Measurements from ENCODE around the gene TMEM229A. TPM values are rescaled to one million over a fixed set of nuclear protein-coding genes. Genes with fewer than 3 reads are reported as not detected.
"Not testable (repeated sequence)": the region's sequence is repeated elsewhere in the genome, so short reads cannot be mapped to it uniquely, and the experiment has no call there.

The TMEM229A gene
- total RNA-seq, 1 donor from 2014 or later = not detected

DNA sequence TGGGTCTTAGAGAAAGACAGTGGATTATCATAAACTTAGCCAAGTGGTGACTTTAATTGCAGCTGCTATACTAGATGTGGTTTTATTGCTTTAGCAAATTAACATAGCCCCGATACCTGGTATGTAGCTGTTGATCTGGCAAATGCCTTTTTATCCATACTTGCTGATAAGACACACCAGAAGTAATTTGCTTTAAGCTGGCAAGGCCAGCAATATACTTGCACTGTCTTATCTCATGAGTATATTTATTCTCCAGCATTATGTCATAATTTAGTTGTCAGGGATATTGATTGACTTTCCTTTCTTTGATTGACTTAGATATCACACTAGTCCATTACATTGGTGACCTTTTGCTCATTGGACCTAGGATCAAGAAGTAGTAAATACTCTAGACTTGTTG lies 12.8 kb downstream of the TMEM229A start:
- Histone ChIP-seq H3K4me1 (ENCODE audit: control insufficient read depth in 3 of 3, insufficient read depth in 3 of 3, low read length in 3 of 3) (no peaks in the 10 kb centered on the region), H3K36me3 (ENCODE audit: control insufficient read depth in 3 of 3, insufficient read depth in 3 of 3, low read length in 3 of 3) (no peaks in the 10 kb centered on the region), H3K4me3 (ENCODE audit: low read length in 3 of 3) (no peak overlapping the region), H3K27ac (ENCODE audit: low read depth, low read length) (no peak overlapping the region), H3K9me3 (ENCODE audit: control insufficient read depth in 3 of 3, low read length in 3 of 3) (no peaks in the 10 kb centered on the region), H3K27me3 (ENCODE audit: control insufficient read depth in 3 of 3, insufficient read depth in 3 of 3, low read length in 3 of 3) (no peaks in the 10 kb centered on the region), H3K9ac (ENCODE audit: low read depth in 1 of 3, low read length in 3 of 3) (no peak overlapping the region)

DNA sequence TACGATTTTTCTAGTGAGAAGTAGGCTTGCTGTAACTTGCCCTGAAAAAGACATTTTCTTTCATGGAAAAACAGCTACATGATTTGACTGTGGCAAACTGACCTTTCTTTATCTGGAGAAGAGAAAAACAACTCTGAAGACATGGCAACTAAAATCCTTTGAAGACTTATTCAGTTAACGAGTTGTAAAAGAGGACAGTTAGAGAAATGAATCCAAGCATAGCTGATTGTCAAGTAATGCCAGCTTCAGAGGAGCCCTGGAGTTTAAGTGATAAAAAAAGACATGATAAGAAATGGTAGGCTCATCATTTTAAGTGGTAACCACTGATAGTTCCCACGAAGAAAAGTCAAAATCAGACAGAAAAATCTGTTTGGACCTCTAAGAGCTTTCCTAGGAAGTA lies 19.6 kb downstream of the TMEM229A start:
- no peaks in the 10 kb centered on the region for H3K27me3 ChIP-seq (ENCODE audit: control insufficient read depth in 3 of 3, insufficient read depth in 3 of 3, low read length in 3 of 3)
- no peak overlapping the region for H3K9ac ChIP-seq (ENCODE audit: low read depth in 1 of 3, low read length in 3 of 3)
- H3K36me3 ChIP-seq (ENCODE audit: control insufficient read depth in 3 of 3, insufficient read depth in 3 of 3, low read length in 3 of 3) = no peaks in the 10 kb centered on the region
- no peaks in the 10 kb centered on the region for H3K4me1 ChIP-seq (ENCODE audit: control insufficient read depth in 3 of 3, insufficient read depth in 3 of 3, low read length in 3 of 3)
- no peak overlapping the region for H3K27ac ChIP-seq (ENCODE audit: low read depth, low read length)
- no peak overlapping the region for H3K4me3 ChIP-seq (ENCODE audit: low read length in 3 of 3)
- no peaks in the 10 kb centered on the region for H3K9me3 ChIP-seq (ENCODE audit: control insufficient read depth in 3 of 3, low read length in 3 of 3)

DNA sequence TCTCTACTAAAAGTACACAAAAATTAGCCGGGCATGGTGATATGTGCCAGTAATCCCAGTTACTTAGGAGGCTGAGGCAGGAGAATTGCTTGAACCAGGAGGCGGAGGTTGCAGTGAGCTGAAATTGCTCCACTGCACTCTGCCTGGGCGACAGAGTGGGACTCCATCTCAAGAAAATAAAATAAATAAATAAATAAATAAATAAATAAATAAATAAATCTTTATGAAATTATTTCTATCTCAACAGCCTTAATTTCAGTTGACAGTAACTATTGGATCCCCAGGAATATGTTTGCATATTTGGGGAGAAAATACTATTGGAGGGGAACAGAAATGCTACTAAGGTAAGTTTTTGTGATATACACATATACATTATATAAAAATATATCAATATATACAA lies 20.0 kb downstream of the TMEM229A start:
- H3K4me3 ChIP-seq (ENCODE audit: low read length in 3 of 3) = no peak overlapping the region
- no peaks in the 10 kb centered on the region for H3K9me3 ChIP-seq (ENCODE audit: control insufficient read depth in 3 of 3, low read length in 3 of 3)
- no peaks in the 10 kb centered on the region for H3K27me3 ChIP-seq (ENCODE audit: control insufficient read depth in 3 of 3, insufficient read depth in 3 of 3, low read length in 3 of 3)
- H3K4me1 ChIP-seq (ENCODE audit: control insufficient read depth in 3 of 3, insufficient read depth in 3 of 3, low read length in 3 of 3) = no peaks in the 10 kb centered on the region
- H3K27ac ChIP-seq (ENCODE audit: low read depth, low read length) = no peak overlapping the region
- no peak overlapping the region for H3K9ac ChIP-seq (ENCODE audit: low read depth in 1 of 3, low read length in 3 of 3)
- H3K36me3 ChIP-seq (ENCODE audit: control insufficient read depth in 3 of 3, insufficient read depth in 3 of 3, low read length in 3 of 3) = no peaks in the 10 kb centered on the region

DNA sequence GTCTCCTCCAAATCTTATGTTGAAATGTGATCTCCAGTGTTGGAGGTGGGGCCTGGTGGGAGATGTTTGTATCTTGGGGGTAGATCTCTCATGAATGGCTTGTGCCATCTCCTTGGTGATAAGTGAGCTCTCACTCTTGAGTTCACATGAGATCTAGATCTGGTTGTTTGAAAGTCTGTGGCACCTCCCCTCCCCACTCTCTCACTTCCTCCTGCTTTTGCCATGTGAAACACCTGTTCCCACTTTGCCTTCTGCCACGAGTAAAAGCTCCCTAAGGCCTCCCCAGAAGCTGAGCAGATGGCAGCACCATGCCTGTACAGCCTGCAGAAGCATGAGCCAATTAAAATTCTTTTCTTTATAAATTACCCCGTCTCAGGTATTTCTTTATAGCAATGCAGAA lies 23.5 kb downstream of the TMEM229A start:
- no peak overlapping the region for H3K27ac ChIP-seq (ENCODE audit: low read depth, low read length)
- H3K9ac ChIP-seq (ENCODE audit: low read depth in 1 of 3, low read length in 3 of 3) = no peak overlapping the region
- H3K4me3 ChIP-seq (ENCODE audit: low read length in 3 of 3) = no peak overlapping the region
- H3K36me3 ChIP-seq (ENCODE audit: control insufficient read depth in 3 of 3, insufficient read depth in 3 of 3, low read length in 3 of 3) = no peaks in the 10 kb centered on the region
- no peaks in the 10 kb centered on the region for H3K27me3 ChIP-seq (ENCODE audit: control insufficient read depth in 3 of 3, insufficient read depth in 3 of 3, low read length in 3 of 3)
- H3K4me1 ChIP-seq (ENCODE audit: control insufficient read depth in 3 of 3, insufficient read depth in 3 of 3, low read length in 3 of 3) = no peaks in the 10 kb centered on the region
- H3K9me3 ChIP-seq (ENCODE audit: control insufficient read depth in 3 of 3, low read length in 3 of 3) = no peaks in the 10 kb centered on the region

DNA sequence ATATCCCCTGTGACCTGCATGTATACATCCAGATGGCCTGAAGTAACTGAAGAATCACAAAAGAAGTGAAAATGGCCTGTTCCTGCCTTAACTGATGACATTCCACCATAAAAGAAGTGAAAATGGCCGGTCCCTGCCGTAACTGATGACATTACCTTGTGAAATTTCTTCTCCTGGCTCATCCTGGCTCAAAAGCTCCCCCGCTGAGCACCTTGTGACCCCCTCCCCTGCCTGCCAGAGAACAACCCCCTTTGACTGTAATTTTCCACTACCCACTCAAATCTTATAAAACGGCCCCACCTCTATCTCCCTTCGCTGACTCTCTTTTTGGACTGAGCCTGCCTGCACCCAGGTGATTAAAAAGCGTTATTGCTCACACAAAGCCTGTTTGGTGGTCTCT lies 24.6 kb downstream of the TMEM229A start:
- not testable (repeated sequence) for H3K27ac ChIP-seq (ENCODE audit: low read depth, low read length); H3K9me3 ChIP-seq (ENCODE audit: control insufficient read depth in 3 of 3, low read length in 3 of 3); H3K27me3 ChIP-seq (ENCODE audit: control insufficient read depth in 3 of 3, insufficient read depth in 3 of 3, low read length in 3 of 3); H3K36me3 ChIP-seq (ENCODE audit: control insufficient read depth in 3 of 3, insufficient read depth in 3 of 3, low read length in 3 of 3); H3K4me1 ChIP-seq (ENCODE audit: control insufficient read depth in 3 of 3, insufficient read depth in 3 of 3, low read length in 3 of 3); H3K9ac ChIP-seq (ENCODE audit: low read depth in 1 of 3, low read length in 3 of 3); H3K4me3 ChIP-seq (ENCODE audit: low read length in 3 of 3)

DNA sequence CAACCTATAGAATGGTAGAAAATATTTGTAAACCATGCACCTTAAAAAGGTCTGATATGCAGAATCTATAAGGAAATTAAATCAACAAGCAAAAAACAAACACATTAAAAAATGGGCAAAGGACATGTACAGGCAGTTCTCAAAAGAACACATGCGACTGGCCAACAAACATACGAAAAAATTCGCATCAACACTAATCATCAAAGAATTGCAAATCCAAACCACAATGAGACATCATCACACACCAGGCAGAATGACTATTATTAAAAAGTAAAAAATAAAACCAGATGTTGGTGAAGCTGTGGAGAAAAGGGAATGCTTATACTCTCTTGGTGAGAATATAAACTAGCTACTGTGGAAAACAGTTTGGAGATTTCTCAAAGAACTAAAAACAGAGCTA lies 33.2 kb downstream of the TMEM229A start:
- no peaks in the 10 kb centered on the region for H3K36me3 ChIP-seq (ENCODE audit: control insufficient read depth in 3 of 3, insufficient read depth in 3 of 3, low read length in 3 of 3)
- no peak overlapping the region for H3K27ac ChIP-seq (ENCODE audit: low read depth, low read length)
- no peak overlapping the region for H3K9ac ChIP-seq (ENCODE audit: low read depth in 1 of 3, low read length in 3 of 3)
- H3K9me3 ChIP-seq (ENCODE audit: control insufficient read depth in 3 of 3, low read length in 3 of 3) = no peaks in the 10 kb centered on the region
- no peaks in the 10 kb centered on the region for H3K4me1 ChIP-seq (ENCODE audit: control insufficient read depth in 3 of 3, insufficient read depth in 3 of 3, low read length in 3 of 3)
- no peak overlapping the region for H3K4me3 ChIP-seq (ENCODE audit: low read length in 3 of 3)
- no peaks in the 10 kb centered on the region for H3K27me3 ChIP-seq (ENCODE audit: control insufficient read depth in 3 of 3, insufficient read depth in 3 of 3, low read length in 3 of 3)

DNA sequence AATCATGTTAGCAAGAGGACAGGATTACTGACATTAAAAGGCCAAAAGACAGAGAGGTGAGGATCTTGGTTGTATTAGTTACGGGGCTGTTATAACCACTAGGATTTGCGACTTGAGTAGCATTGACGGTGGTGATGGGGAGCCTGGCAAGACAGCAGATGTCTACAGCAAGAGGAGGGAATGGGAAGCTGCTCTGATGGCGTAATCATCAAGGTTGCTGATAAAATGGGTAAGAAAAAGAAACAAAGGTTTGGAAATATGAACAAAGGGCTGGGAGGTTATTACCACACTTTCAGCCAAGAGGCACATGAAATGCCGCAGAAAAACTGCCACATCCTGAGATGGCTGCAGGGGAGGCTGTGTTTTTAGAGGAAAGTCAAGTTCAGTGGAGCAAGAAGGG lies 33.9 kb downstream of the TMEM229A start:
- H3K27ac ChIP-seq (ENCODE audit: low read depth, low read length) = no peak overlapping the region
- no peaks in the 10 kb centered on the region for H3K36me3 ChIP-seq (ENCODE audit: control insufficient read depth in 3 of 3, insufficient read depth in 3 of 3, low read length in 3 of 3)
- no peak overlapping the region for H3K9ac ChIP-seq (ENCODE audit: low read depth in 1 of 3, low read length in 3 of 3)
- H3K9me3 ChIP-seq (ENCODE audit: control insufficient read depth in 3 of 3, low read length in 3 of 3) = no peaks in the 10 kb centered on the region
- H3K27me3 ChIP-seq (ENCODE audit: control insufficient read depth in 3 of 3, insufficient read depth in 3 of 3, low read length in 3 of 3) = no peaks in the 10 kb centered on the region
- H3K4me3 ChIP-seq (ENCODE audit: low read length in 3 of 3) = no peak overlapping the region
- no peaks in the 10 kb centered on the region for H3K4me1 ChIP-seq (ENCODE audit: control insufficient read depth in 3 of 3, insufficient read depth in 3 of 3, low read length in 3 of 3)

DNA sequence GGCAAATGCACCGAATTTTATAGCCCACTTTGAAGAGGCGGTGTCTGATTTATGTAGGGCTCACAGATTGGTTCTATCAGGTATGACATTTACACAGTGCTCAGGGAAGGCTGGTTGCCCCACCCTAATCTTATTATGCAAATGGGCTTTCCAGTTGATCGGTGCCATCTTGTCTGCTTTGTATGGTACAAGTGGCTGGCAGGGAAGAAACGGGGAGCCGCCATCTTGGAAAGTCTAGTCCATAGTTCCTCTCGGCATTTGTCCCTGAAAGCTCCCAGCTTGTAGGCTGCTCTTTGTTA lies 36.6 kb downstream of the TMEM229A start:
- no peaks in the 10 kb centered on the region for H3K36me3 ChIP-seq (ENCODE audit: control insufficient read depth in 3 of 3, insufficient read depth in 3 of 3, low read length in 3 of 3)
- H3K4me1 ChIP-seq (ENCODE audit: control insufficient read depth in 3 of 3, insufficient read depth in 3 of 3, low read length in 3 of 3) = no peaks in the 10 kb centered on the region
- H3K9ac ChIP-seq (ENCODE audit: low read depth in 1 of 3, low read length in 3 of 3) = no peak overlapping the region
- no peak overlapping the region for H3K27ac ChIP-seq (ENCODE audit: low read depth, low read length)
- H3K4me3 ChIP-seq (ENCODE audit: low read length in 3 of 3) = no peak overlapping the region
- H3K27me3 ChIP-seq (ENCODE audit: control insufficient read depth in 3 of 3, insufficient read depth in 3 of 3, low read length in 3 of 3) = no peaks in the 10 kb centered on the region
- H3K9me3 ChIP-seq (ENCODE audit: control insufficient read depth in 3 of 3, low read length in 3 of 3) = no peaks in the 10 kb centered on the region

DNA sequence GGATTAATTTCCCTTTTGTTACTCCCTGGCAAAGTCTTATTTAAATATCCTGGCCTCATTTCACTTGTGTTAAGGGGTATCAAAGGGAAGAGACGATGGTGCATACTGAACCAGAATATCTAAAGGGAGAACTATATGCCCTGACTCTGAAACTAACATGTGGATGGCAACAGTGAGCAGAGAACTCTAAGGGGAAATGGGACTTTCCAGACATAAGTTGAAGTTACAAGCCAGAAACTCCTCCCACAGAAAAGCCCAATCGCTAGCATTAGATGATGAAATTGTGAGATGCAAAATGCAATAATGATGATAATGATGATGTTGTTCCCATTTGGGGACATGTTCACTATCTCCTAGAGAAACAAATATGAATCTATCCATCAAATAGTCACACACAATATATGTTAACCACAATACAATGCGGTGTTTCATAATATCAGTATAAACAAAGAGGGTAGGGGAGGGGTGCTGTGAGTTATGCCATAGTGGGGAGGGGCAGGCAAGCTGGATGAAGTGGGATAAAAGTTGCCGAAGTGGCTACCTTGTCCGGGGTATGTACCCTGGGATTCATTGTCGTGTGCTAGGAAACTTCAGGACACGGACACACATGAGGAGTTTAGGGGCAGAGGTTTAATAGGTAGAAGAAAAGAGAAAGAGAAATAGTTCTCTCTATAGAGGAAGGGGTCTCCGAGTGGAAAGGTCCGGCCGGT lies 37.1 kb downstream of the TMEM229A start:
- Histone ChIP-seq H3K9ac (ENCODE audit: low read depth in 1 of 3, low read length in 3 of 3) (no peak overlapping the region), H3K4me1 (ENCODE audit: control insufficient read depth in 3 of 3, insufficient read depth in 3 of 3, low read length in 3 of 3) (no peaks in the 10 kb centered on the region), H3K36me3 (ENCODE audit: control insufficient read depth in 3 of 3, insufficient read depth in 3 of 3, low read length in 3 of 3) (no peaks in the 10 kb centered on the region), H3K27me3 (ENCODE audit: control insufficient read depth in 3 of 3, insufficient read depth in 3 of 3, low read length in 3 of 3) (no peaks in the 10 kb centered on the region), H3K4me3 (ENCODE audit: low read length in 3 of 3) (no peak overlapping the region), H3K27ac (ENCODE audit: low read depth, low read length) (no peak overlapping the region), H3K9me3 (ENCODE audit: control insufficient read depth in 3 of 3, low read length in 3 of 3) (no peaks in the 10 kb centered on the region)

DNA sequence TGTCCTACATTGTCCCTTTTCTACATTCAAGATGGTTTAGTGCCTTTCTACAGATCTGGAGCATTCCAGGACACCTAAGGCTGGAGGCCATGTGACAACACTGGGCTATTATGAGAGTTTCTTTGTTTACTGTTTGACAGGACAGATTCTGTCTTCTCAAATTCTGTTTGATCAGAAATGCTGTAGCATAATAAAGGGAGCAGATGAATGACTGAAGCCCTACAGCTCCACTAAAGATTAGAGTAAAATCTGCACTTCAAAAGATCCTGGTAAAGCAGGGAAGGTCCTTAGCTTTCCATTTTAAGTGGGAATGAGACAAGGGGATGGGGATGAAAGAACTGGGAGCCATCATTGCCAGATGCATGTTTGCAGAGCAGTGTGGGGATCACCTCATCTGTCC lies 38.4 kb downstream of the TMEM229A start:
- Histone ChIP-seq H3K9me3 (ENCODE audit: control insufficient read depth in 3 of 3, low read length in 3 of 3) (no peaks in the 10 kb centered on the region), H3K27ac (ENCODE audit: low read depth, low read length) (no peak overlapping the region), H3K4me1 (ENCODE audit: control insufficient read depth in 3 of 3, insufficient read depth in 3 of 3, low read length in 3 of 3) (no peaks in the 10 kb centered on the region), H3K36me3 (ENCODE audit: control insufficient read depth in 3 of 3, insufficient read depth in 3 of 3, low read length in 3 of 3) (no peaks in the 10 kb centered on the region), H3K4me3 (ENCODE audit: low read length in 3 of 3) (no peak overlapping the region), H3K27me3 (ENCODE audit: control insufficient read depth in 3 of 3, insufficient read depth in 3 of 3, low read length in 3 of 3) (no peaks in the 10 kb centered on the region), H3K9ac (ENCODE audit: low read depth in 1 of 3, low read length in 3 of 3) (no peak overlapping the region)

DNA sequence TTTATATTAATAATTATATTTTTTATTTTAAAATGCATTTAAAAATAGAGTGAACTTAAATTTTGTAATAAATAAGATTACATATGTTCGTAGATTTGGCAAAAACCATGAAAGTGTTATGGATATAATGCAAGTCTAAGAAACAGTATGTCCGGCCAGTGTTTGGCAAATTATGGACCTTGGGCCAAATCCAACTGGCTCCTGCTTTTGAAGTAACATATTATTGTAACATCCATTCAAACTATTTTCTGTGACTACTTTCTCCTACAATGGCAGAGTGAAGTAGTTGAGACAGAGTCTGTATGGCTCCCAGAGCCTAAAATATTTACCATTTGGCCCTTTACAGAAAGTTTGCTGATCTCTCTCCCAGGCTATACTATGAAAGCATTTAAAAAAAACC lies 38.9 kb downstream of the TMEM229A start:
- Histone ChIP-seq H3K4me1 (ENCODE audit: control insufficient read depth in 3 of 3, insufficient read depth in 3 of 3, low read length in 3 of 3) (no peaks in the 10 kb centered on the region), H3K27ac (ENCODE audit: low read depth, low read length) (no peak overlapping the region), H3K36me3 (ENCODE audit: control insufficient read depth in 3 of 3, insufficient read depth in 3 of 3, low read length in 3 of 3) (no peaks in the 10 kb centered on the region), H3K9ac (ENCODE audit: low read depth in 1 of 3, low read length in 3 of 3) (no peak overlapping the region), H3K9me3 (ENCODE audit: control insufficient read depth in 3 of 3, low read length in 3 of 3) (no peaks in the 10 kb centered on the region), H3K4me3 (ENCODE audit: low read length in 3 of 3) (no peak overlapping the region), H3K27me3 (ENCODE audit: control insufficient read depth in 3 of 3, insufficient read depth in 3 of 3, low read length in 3 of 3) (no peaks in the 10 kb centered on the region)
